Kasumi-1 (cell line): ENCODE measurements around the gene ARTN.

Source experiments
- DNase-seq, 2 experiments: peaks; one replicate each; lab custom pipeline; 2025; lab: John Stamatoyannopoulos, UW

ARTN gene

GRCh38 chr1:43984855-43985254 is 51.3 kb downstream of the ARTN start:
- no peak for DNase-seq

GRCh38 chr1:43985984-43986595 is 52.5 kb downstream of the ARTN start:
- DNase-seq, result no peak

GRCh38 chr1:43986712-43987111 is 53.1 kb downstream of the ARTN start:
- DNase-seq, result no peak
